ENCODE data around the gene ZBTB40. TPM values are rescaled to one million over a fixed set of nuclear protein-coding genes. Genes with fewer than 3 reads are reported as not detected.

ZBTB40 gene
- total RNA-seq, 1 experiment from 2014 or later: 11.1 TPM

- no peaks in the 10 kb centered on the region for H3K27me3 ChIP-seq (ENCODE audit: low read length)
- no peaks in the 10 kb centered on the region for H3K9me2 ChIP-seq (replicated peaks; ENCODE audit: insufficient read depth, low read length)
- DNase-seq: no peak
- no peak overlapping the region for H3K27ac ChIP-seq (ENCODE audit: low read length)
- H4K20me1 ChIP-seq (ENCODE audit: insufficient read depth, low read depth, low read length): no peaks in the 10 kb centered on the region
- no peak overlapping the region for H3K4me3 ChIP-seq (ENCODE audit: low read length)
- peaks cover 19% of the 10 kb centered on the region for H3K9me3 ChIP-seq (ENCODE audit: low read length)
- H3K4me2 ChIP-seq (ENCODE audit: low read depth, low read length, poor library complexity, severe bottlenecking): no peak overlapping the region
- no peak overlapping the region for H3K9ac ChIP-seq (ENCODE audit: low read length)
- H3K79me2 ChIP-seq (ENCODE audit: low read length): no peaks in the 10 kb centered on the region
- no peak overlapping the region for H2AFZ ChIP-seq (ENCODE audit: low read length)
- no peaks in the 10 kb centered on the region for H3K36me3 ChIP-seq (ENCODE audit: insufficient read depth, low read length)
- H3K4me1 ChIP-seq (ENCODE audit: low read length): no peaks in the 10 kb centered on the region
These were observed 127.2 kb downstream of the ZBTB40 start for GRCh38 chr1:22578732-22579361.

DNA sequence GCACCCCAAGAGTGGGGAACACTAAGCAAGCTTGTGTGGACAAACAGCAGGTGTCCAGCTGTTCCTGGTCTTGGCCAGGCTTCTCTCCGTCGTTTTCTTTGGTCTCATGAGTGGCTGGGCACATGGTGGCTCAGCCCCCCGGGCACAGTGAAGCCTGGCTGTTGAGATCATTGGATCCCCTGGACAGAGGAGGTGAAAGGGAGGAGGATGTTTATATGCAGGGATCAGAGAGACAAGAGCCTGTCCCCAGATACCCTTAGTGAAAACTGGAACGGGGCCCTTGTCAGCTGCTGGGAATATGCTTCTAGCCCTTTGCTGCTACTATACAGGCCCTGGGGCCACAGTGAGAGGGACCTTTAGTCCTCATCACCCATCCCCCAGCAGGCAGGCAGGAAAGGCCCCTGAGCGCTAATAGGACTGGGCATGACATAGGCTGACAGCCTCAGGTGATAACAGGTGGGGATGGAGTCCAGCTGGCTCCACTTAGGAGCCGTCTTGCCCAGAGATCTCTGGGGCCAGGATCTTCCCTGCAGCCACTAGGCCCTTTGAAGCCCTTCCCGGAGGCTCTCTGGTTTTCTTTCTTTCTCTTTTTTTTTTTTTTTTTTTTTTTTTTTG, 128.0 kb downstream of the ZBTB40 start:
- DNase-seq: no peak
- H3K9me2 ChIP-seq (replicated peaks; ENCODE audit: insufficient read depth, low read length): no peaks in the 10 kb centered on the region
- H3K36me3 ChIP-seq (ENCODE audit: insufficient read depth, low read length): no peaks in the 10 kb centered on the region
- H3K4me1 ChIP-seq (ENCODE audit: low read length): no peaks in the 10 kb centered on the region
- no peak overlapping the region for H3K27ac ChIP-seq (ENCODE audit: low read length)
- H3K27me3 ChIP-seq (ENCODE audit: low read length): no peaks in the 10 kb centered on the region
- H3K4me3 ChIP-seq (ENCODE audit: low read length): no peak overlapping the region
- no peak overlapping the region for H3K9ac ChIP-seq (ENCODE audit: low read length)
- H2AFZ ChIP-seq (ENCODE audit: low read length): no peak overlapping the region
- H3K79me2 ChIP-seq (ENCODE audit: low read length): no peaks in the 10 kb centered on the region
- H3K4me2 ChIP-seq (ENCODE audit: low read depth, low read length, poor library complexity, severe bottlenecking): no peak overlapping the region
- H3K9me3 ChIP-seq (ENCODE audit: low read length): peaks cover 19% of the 10 kb centered on the region
- no peaks in the 10 kb centered on the region for H4K20me1 ChIP-seq (ENCODE audit: insufficient read depth, low read depth, low read length)

Other genes with a start within 250 kb of the ZBTB40 start
- gene EPHA8, start 111.6 kb downstream of the ZBTB40 start, total RNA-seq (2014; rRNA removed; shearing (Covaris generic); ENCODE audit: low replicate concordance): not detected in 2 replicates
- gene C1QA, start 184.8 kb downstream of the ZBTB40 start, total RNA-seq (2014; rRNA removed; shearing (Covaris generic); ENCODE audit: low replicate concordance): not detected in 2 replicates
- gene C1QC, start 191.8 kb downstream of the ZBTB40 start, total RNA-seq (2014; rRNA removed; shearing (Covaris generic); ENCODE audit: low replicate concordance): not detected in 2 replicates
- not detected in 2 replicates for gene C1QB, start 201.4 kb downstream of the ZBTB40 start, total RNA-seq (2014; rRNA removed; shearing (Covaris generic); ENCODE audit: low replicate concordance)